DND-41 (cell line): ENCODE measurements around the gene ITPR2.

Source experiments
- ATAC-seq: fragments of 200-7000 bp; cut with Tn5 transposase; 3 replicates; pipeline ENCODE4 v1.9.1; 2021; ENCODE audit warnings: low read depth; ENCODE audit not compliant: insufficient read depth
- DNase-seq: peaks from one replicate; pipeline ENCODE4 v3.0.0-alpha.2; 2020
- H2AFZ ChIP-seq: 2 replicates; pipeline ENCODE4 v1.6.0; 2012; ENCODE audit warnings: low read depth, low read length
- H3K27ac ChIP-seq: 2 replicates; pipeline ENCODE4 v1.5.1; 2012; ENCODE audit warnings: low read length, inconsistent platforms
- H3K27me3 ChIP-seq: fragments of 200-600 bp; sonication (generic); 2 replicates; pipeline ENCODE4 v1.6.0; 2012; ENCODE audit warnings: low read length, mild to moderate bottlenecking, inconsistent platforms; ENCODE audit not compliant: insufficient read depth, poor library complexity
- H3K36me3 ChIP-seq: 2 replicates; pipeline ENCODE4 v1.5.1; 2012; ENCODE audit warnings: low read length, inconsistent platforms; ENCODE audit not compliant: insufficient read depth
- H3K4me1 ChIP-seq: 2 replicates; pipeline ENCODE4 v1.5.1; 2012; ENCODE audit warnings: mild to moderate bottlenecking, low read length; ENCODE audit not compliant: insufficient read depth
- H3K4me2 ChIP-seq: 2 replicates; pipeline ENCODE4 v1.6.0; 2012; ENCODE audit warnings: mild to moderate bottlenecking, moderate library complexity, low read length, inconsistent platforms; ENCODE audit not compliant: insufficient read depth
- H3K4me3 ChIP-seq, 2 experiments: fragments of 200-600 bp in 1 of 2; shearing (Covaris generic) in 1 of 2; 2 replicates each; pipeline ENCODE4 v1.5.1; 2012 to 2016; ENCODE audit warnings: inconsistent platforms in 2 of 2, low read length in 2 of 2, mild to moderate bottlenecking in 2 of 2, low read depth in 1 of 2, moderate library complexity in 1 of 2
- H3K79me2 ChIP-seq: 2 replicates; pipeline ENCODE4 v1.6.0; 2012; ENCODE audit warnings: low read length, inconsistent platforms; ENCODE audit not compliant: insufficient read depth
- H3K9ac ChIP-seq: 2 replicates; pipeline ENCODE4 v1.6.0; 2012; ENCODE audit warnings: low read depth, mild to moderate bottlenecking, inconsistent platforms, low read length, moderate library complexity
- H3K9me3 ChIP-seq: 2 replicates; pipeline ENCODE4 v1.5.1; 2012; ENCODE audit warnings: low read length, moderate library complexity, mild to moderate bottlenecking, inconsistent platforms; ENCODE audit not compliant: insufficient read depth, severe bottlenecking
- H4K20me1 ChIP-seq: 2 replicates; pipeline ENCODE4 v1.6.0; 2012; ENCODE audit warnings: low read length; ENCODE audit not compliant: insufficient read depth
- CTCF ChIP-seq: IDR thresholded peaks from 2 replicates; pipeline ENCODE4 v1.5.1; 2012; ENCODE audit warnings: borderline replicate concordance, low read length, moderate library complexity, mild to moderate bottlenecking; ENCODE audit not compliant: poor library complexity, severe bottlenecking; ENCODE audit errors: extremely low read depth
- EZH2 ChIP-seq: IDR thresholded peaks from 3 replicates; pipeline ENCODE4 v1.6.1; 2012; ENCODE audit warnings: borderline replicate concordance, low read depth, mild to moderate bottlenecking, moderate library complexity, low read length, inconsistent platforms; ENCODE audit not compliant: severe bottlenecking

ITPR2 gene

GRCh38 chr12:26713885-26714383 lies 119.1 kb downstream of the ITPR2 start:
- H3K27ac ChIP-seq, result no peak overlapping the region
- DNase-seq (no peak), ATAC-seq (no peak)
- TF ChIP-seq CTCF (no peak), EZH2 (no peak)
- H3K4me2 ChIP-seq, result no peak overlapping the region
- H3K79me2 ChIP-seq, result no peaks in the 10 kb centered on the region
- no peak overlapping the region for H3K4me3 ChIP-seq
- H3K4me1 ChIP-seq, result no peaks in the 10 kb centered on the region
- H4K20me1 ChIP-seq, result no peaks in the 10 kb centered on the region; the same call in 1 of the 2 replicates
- H2AFZ ChIP-seq, result no peak overlapping the region
- no peak overlapping the region for H3K9ac ChIP-seq
- no peaks in the 10 kb centered on the region for H3K9me3 ChIP-seq
- no peaks in the 10 kb centered on the region for H3K27me3 ChIP-seq
- H3K36me3 ChIP-seq, result peaks cover 45% of the 10 kb centered on the region

- H3K4me3 ChIP-seq, result no peak overlapping the region
- no peaks in the 10 kb centered on the region; the same call in 1 of the 2 replicates for H4K20me1 ChIP-seq
- no peak overlapping the region for H3K9ac ChIP-seq
- no peaks in the 10 kb centered on the region for H3K27me3 ChIP-seq
- H3K9me3 ChIP-seq, result no peaks in the 10 kb centered on the region
- no peaks in the 10 kb centered on the region for H3K4me1 ChIP-seq
- no peak overlapping the region for H3K27ac ChIP-seq
- TF ChIP-seq EZH2, result no peak
- TF ChIP-seq CTCF, result no peak
- no peak overlapping the region for H3K4me2 ChIP-seq
- H3K79me2 ChIP-seq, result no peaks in the 10 kb centered on the region
- ATAC-seq (no peak), DNase-seq (no peak)
- H3K36me3 ChIP-seq, result peaks cover 49% of the 10 kb centered on the region
- H2AFZ ChIP-seq, result no peak overlapping the region
Measured at GRCh38 chr12:26712892-26713291, 120.1 kb downstream of the ITPR2 start.

GRCh38 chr12:26711569-26711968 lies 121.4 kb downstream of the ITPR2 start:
- H3K27ac ChIP-seq, result no peak overlapping the region
- no peaks in the 10 kb centered on the region; the same call in 1 of the 2 replicates for H4K20me1 ChIP-seq
- no peak overlapping the region for H3K4me3 ChIP-seq
- no peak overlapping the region for H3K4me2 ChIP-seq
- no peak for ATAC-seq
- H3K27me3 ChIP-seq, result no peaks in the 10 kb centered on the region
- no peak overlapping the region for H3K9ac ChIP-seq
- H3K79me2 ChIP-seq, result no peaks in the 10 kb centered on the region
- H3K9me3 ChIP-seq, result no peaks in the 10 kb centered on the region
- H2AFZ ChIP-seq, result no peak overlapping the region
- H3K36me3 ChIP-seq, result peaks cover 49% of the 10 kb centered on the region
- no peaks in the 10 kb centered on the region for H3K4me1 ChIP-seq
- no peak for TF ChIP-seq EZH2
- no peak for TF ChIP-seq CTCF
- DNase-seq, result no peak
